HG02588 (cell line): ENCODE data around the gene HOXC9.
"Not testable (repeated sequence)": the region's sequence is repeated elsewhere in the genome, so short reads cannot be mapped to it uniquely, and the experiment has no call there.

Experiments used
- ATAC-seq: cut with Tn5 transposase; IDR thresholded peaks from one replicate; pipeline ENCODE4 v1.9.1; 2021; ENCODE audit warnings: mild to moderate bottlenecking, moderate library complexity; ENCODE audit not compliant: unreplicated experiment

HOXC9 gene

GRCh38 chr12:54036620-54037359 lies 36.8 kb downstream of the HOXC9 start:
- ATAC-seq: no peak

- ATAC-seq: no peak
Measured at GRCh38 chr12:54037360-54038283, 37.7 kb downstream of the HOXC9 start.

GRCh38 chr12:54038284-54038870 lies 38.4 kb downstream of the HOXC9 start:
- ATAC-seq: no peak

GRCh38 chr12:54038871-54039414 lies 39.0 kb downstream of the HOXC9 start:
- ATAC-seq: no peak

GRCh38 chr12:54039417-54040147 lies 39.6 kb downstream of the HOXC9 start:
- ATAC-seq: no peak

- ATAC-seq: no peak
Measured at GRCh38 chr12:54040148-54040494, 40.2 kb downstream of the HOXC9 start.

GRCh38 chr12:54040648-54041047 lies 40.7 kb downstream of the HOXC9 start:
- no peak for ATAC-seq

GRCh38 chr12:54041097-54041690 lies 41.2 kb downstream of the HOXC9 start:
- no peak for ATAC-seq

GRCh38 chr12:54042033-54042432 lies 42.1 kb downstream of the HOXC9 start:
- ATAC-seq: not testable (repeated sequence)

GRCh38 chr12:54042970-54043853 lies 43.3 kb downstream of the HOXC9 start:
- no peak for ATAC-seq

GRCh38 chr12:54044425-54045103 lies 44.6 kb downstream of the HOXC9 start:
- ATAC-seq: no peak

- ATAC-seq: no peak
Measured at GRCh38 chr12:54045401-54045800, 45.4 kb downstream of the HOXC9 start.

- ATAC-seq: no peak
Measured at GRCh38 chr12:54045868-54046521, 46.0 kb downstream of the HOXC9 start.

GRCh38 chr12:54046809-54047159 lies 46.8 kb downstream of the HOXC9 start:
- no peak for ATAC-seq

- no peak for ATAC-seq
Measured at GRCh38 chr12:54047160-54047963, 47.4 kb downstream of the HOXC9 start.

- ATAC-seq: no peak
Measured at GRCh38 chr12:54047964-54048303, 48.0 kb downstream of the HOXC9 start.

GRCh38 chr12:54048406-54049093 lies 48.6 kb downstream of the HOXC9 start:
- ATAC-seq: no peak
